Neural cell (in vitro differentiated cells): ENCODE results near the gene BTG4. TPM values are rescaled to one million over a fixed set of nuclear protein-coding genes. Genes with fewer than 3 reads are reported as not detected.

Experiments used
- H2AFZ ChIP-seq: fragments of 200-600, 300-800 bp; sonication (generic), shearing (Covaris generic); 2 replicates; pipeline ENCODE4 v1.6.0; 2014; ENCODE audit warnings: low read depth, mild to moderate bottlenecking, antibody characterized with exemption, low read length, moderate library complexity
- H3F3A ChIP-seq: fragments of 200-600 bp; shearing (Covaris generic); 2 replicates; pipeline ENCODE4 v1.6.1; 2016; ENCODE audit warnings: mild to moderate bottlenecking, moderate library complexity, mixed read lengths, antibody characterized with exemption, low read length; ENCODE audit not compliant: insufficient read depth, poor library complexity, severe bottlenecking
- H3K27ac ChIP-seq: fragments of 200-600, 300-800 bp; sonication (generic), shearing (Covaris generic); 2 replicates; pipeline ENCODE4 v1.5.1; 2014; ENCODE audit warnings: mild to moderate bottlenecking, low read length, moderate library complexity
- H3K27me3 ChIP-seq: fragments of 300-800, 200-600 bp; sonication (generic), shearing (Covaris generic); 2 replicates; pipeline ENCODE4 v1.6.0; 2014; ENCODE audit warnings: mild to moderate bottlenecking, low read depth, low read length, moderate library complexity; ENCODE audit not compliant: insufficient read depth
- H3K36me3 ChIP-seq: fragments of 300-800, 200-600 bp; sonication (generic), shearing (Covaris generic); 2 replicates; pipeline ENCODE4 v1.5.1; 2014; ENCODE audit warnings: mild to moderate bottlenecking, antibody characterized with exemption, low read length, moderate library complexity; ENCODE audit not compliant: insufficient read depth
- H3K4me2 ChIP-seq: fragments of 300-800, 200-600 bp; sonication (generic), shearing (Covaris generic); 2 replicates; pipeline ENCODE4 v1.6.0; 2014; ENCODE audit warnings: mild to moderate bottlenecking, low read length
- H3K4me3 ChIP-seq: fragments of 300-800, 200-600 bp; sonication (generic), shearing (Covaris generic); 2 replicates; pipeline ENCODE4 v1.5.1; 2014; ENCODE audit warnings: mild to moderate bottlenecking, low read length, moderate library complexity
- H3K79me2 ChIP-seq: fragments of 200-600 bp; shearing (Covaris generic); replicated peaks from 2 replicates; pipeline ENCODE4 v1.6.0; 2014; ENCODE audit warnings: mild to moderate bottlenecking, low read length, moderate library complexity; ENCODE audit not compliant: insufficient read depth
- H3K9ac ChIP-seq: fragments of 300-800, 200-600 bp; sonication (generic), shearing (Covaris generic); 2 replicates; pipeline ENCODE4 v1.6.1; 2016; ENCODE audit warnings: mild to moderate bottlenecking, low read length, mixed read lengths
- H3K9me2 ChIP-seq: fragments of 200-600 bp; shearing (Covaris generic); 2 replicates; pipeline ENCODE4 v1.6.1; 2016; ENCODE audit warnings: mild to moderate bottlenecking, low read length, mixed read lengths; ENCODE audit not compliant: insufficient read depth
- H3K9me3 ChIP-seq: fragments of 200-600, 300-800 bp; sonication (generic), shearing (Covaris generic); 2 replicates; pipeline ENCODE4 v1.6.1; 2016; ENCODE audit warnings: mild to moderate bottlenecking, mixed run types, low read length, moderate library complexity, mixed read lengths
- H4K20me1 ChIP-seq: fragments of 200-600 bp; shearing (Covaris generic); 2 replicates; pipeline ENCODE4 v1.6.1; 2016; ENCODE audit warnings: mild to moderate bottlenecking, mixed run types; ENCODE audit not compliant: insufficient read depth
- CTCF ChIP-seq: fragments of 450-650 bp; IDR thresholded peaks from 2 replicates; pipeline ENCODE4 v1.5.1; 2014; ENCODE audit warnings: antibody characterized with exemption, mild to moderate bottlenecking, moderate library complexity; ENCODE audit not compliant: poor library complexity, severe bottlenecking
- EP300 ChIP-seq: fragments of 450-650 bp; conservative IDR thresholded peaks from 2 replicates; pipeline ENCODE4 v1.6.1; 2014; ENCODE audit warnings: antibody characterized with exemption, mild to moderate bottlenecking, moderate library complexity; ENCODE audit not compliant: poor library complexity, severe bottlenecking
- EZH2 ChIP-seq: fragments of 200-600, 300-800 bp; shearing (Covaris generic), sonication (generic); IDR thresholded peaks from 2 replicates; pipeline ENCODE4 v1.6.1; 2014; ENCODE audit warnings: antibody characterized with exemption, low read length, borderline replicate concordance, mild to moderate bottlenecking; ENCODE audit not compliant: insufficient read depth, poor library complexity, severe bottlenecking
- MXI1 ChIP-seq: fragments of 450-650 bp; conservative IDR thresholded peaks from 2 replicates; pipeline ENCODE4 v1.6.1; 2014; ENCODE audit warnings: antibody characterized with exemption, mild to moderate bottlenecking; ENCODE audit not compliant: poor library complexity, severe bottlenecking
- POLR2AphosphoS5 ChIP-seq: IDR thresholded peaks from 2 replicates; pipeline ENCODE4 v1.6.1; 2012
- RAD21 ChIP-seq: fragments of 450-650 bp; conservative IDR thresholded peaks from 2 replicates; pipeline ENCODE4 v1.6.1; 2014; ENCODE audit warnings: antibody characterized with exemption, mild to moderate bottlenecking, moderate library complexity
- REST ChIP-seq: IDR thresholded peaks from 2 replicates; pipeline ENCODE4 v1.6.1; 2012; ENCODE audit warnings: borderline replicate concordance
- SMC3 ChIP-seq: fragments of 450-650 bp; conservative IDR thresholded peaks from 2 replicates; pipeline ENCODE4 v1.6.1; 2014; ENCODE audit warnings: antibody characterized with exemption, mild to moderate bottlenecking, moderate library complexity; ENCODE audit not compliant: poor library complexity
- TAF1 ChIP-seq: IDR thresholded peaks from 2 replicates; pipeline ENCODE4 v1.6.1; 2012; ENCODE audit warnings: low read depth
- polyA plus RNA-seq: library from polyadenylated mRNA; depleted of rRNA; stranded (reverse); fragments of >200 nt; gene quantifications from 2 replicates; pipeline ENCODE4 v1.2.3, GENCODE V29; 2014

The BTG4 gene
- polyA plus RNA-seq, 1 donor from 2014 or later, result not detected

GRCh38 chr11:111449696-111450479 is 62.3 kb downstream of the BTG4 start:
- no peaks in the 10 kb centered on the region for H4K20me1 ChIP-seq
- H3K27me3 ChIP-seq, result no peaks in the 10 kb centered on the region
- H3K9ac ChIP-seq, result no peak overlapping the region
- no peaks in the 10 kb centered on the region for H3K9me2 ChIP-seq
- H3K4me2 ChIP-seq, result no peak overlapping the region
- H3K9me3 ChIP-seq, result no peaks in the 10 kb centered on the region
- H3K79me2 ChIP-seq, result no peaks in the 10 kb centered on the region
- no peaks in the 10 kb centered on the region for H3F3A ChIP-seq
- H3K4me3 ChIP-seq, result no peak overlapping the region
- H3K36me3 ChIP-seq, result no peaks in the 10 kb centered on the region
- H2AFZ ChIP-seq, result no peak overlapping the region
- H3K27ac ChIP-seq, result no peak overlapping the region
- TF ChIP-seq TAF1 (no peak), EZH2 (no peak)

GRCh38 chr11:111448831-111449557 is 63.2 kb downstream of the BTG4 start:
- no peak overlapping the region for H3K27ac ChIP-seq
- H3K4me3 ChIP-seq, result no peak overlapping the region
- no peaks in the 10 kb centered on the region for H3K9me2 ChIP-seq
- H3K9me3 ChIP-seq, result no peaks in the 10 kb centered on the region
- H4K20me1 ChIP-seq, result no peaks in the 10 kb centered on the region
- H3K79me2 ChIP-seq, result no peaks in the 10 kb centered on the region
- TF ChIP-seq SMC3, result no peak
- TF ChIP-seq EZH2, result no peak
- TF ChIP-seq POLR2AphosphoS5, result no peak
- no peak overlapping the region for H3K9ac ChIP-seq
- no peaks in the 10 kb centered on the region for H3F3A ChIP-seq
- H2AFZ ChIP-seq, result no peak overlapping the region
- H3K4me2 ChIP-seq, result no peak overlapping the region
- no peaks in the 10 kb centered on the region for H3K27me3 ChIP-seq
- no peaks in the 10 kb centered on the region for H3K36me3 ChIP-seq

- Histone ChIP-seq H3K79me2 (no peaks in the 10 kb centered on the region), H3K4me3 (no peak overlapping the region), H3F3A (no peaks in the 10 kb centered on the region), H2AFZ (no peak overlapping the region), H3K9me3 (no peaks in the 10 kb centered on the region), H4K20me1 (no peaks in the 10 kb centered on the region), H3K9ac (no peak overlapping the region), H3K9me2 (no peaks in the 10 kb centered on the region), H3K27me3 (no peaks in the 10 kb centered on the region), H3K4me2 (no peak overlapping the region), H3K36me3 (no peaks in the 10 kb centered on the region), H3K27ac (no peak overlapping the region)
- no peak for TF ChIP-seq MXI1
Measured at GRCh38 chr11:111448414-111448813, 63.8 kb downstream of the BTG4 start.

- TF ChIP-seq EP300 (no peak), RAD21 (no peak), REST (no peak), TAF1 (no peak), SMC3 (no peak), CTCF (no peak), MXI1 (no peak), EZH2 (no peak), POLR2AphosphoS5 (no peak)
- no peak overlapping the region for H3K9ac ChIP-seq
- H3K27ac ChIP-seq, result no peak overlapping the region
- no peaks in the 10 kb centered on the region for H3F3A ChIP-seq
- H3K4me3 ChIP-seq, result no peak overlapping the region
- no peaks in the 10 kb centered on the region for H3K79me2 ChIP-seq
- no peaks in the 10 kb centered on the region for H3K9me2 ChIP-seq
- no peaks in the 10 kb centered on the region for H3K36me3 ChIP-seq
- H3K4me2 ChIP-seq, result no peak overlapping the region
- H4K20me1 ChIP-seq, result no peaks in the 10 kb centered on the region
- H2AFZ ChIP-seq, result no peak overlapping the region
- H3K9me3 ChIP-seq, result no peaks in the 10 kb centered on the region
- no peaks in the 10 kb centered on the region for H3K27me3 ChIP-seq
Measured at GRCh38 chr11:111447931-111448330, 64.3 kb downstream of the BTG4 start.
